A673 (cell line): ENCODE data around the gene DEFB127. TPM values are rescaled to one million over a fixed set of nuclear protein-coding genes. Genes with fewer than 3 reads are reported as not detected.
"Not testable (repeated sequence)": the region's sequence is repeated elsewhere in the genome, so short reads cannot be mapped to it uniquely, and the experiment has no call there.

ENCODE experiments used
- Bru-seq: library from RNA; stranded (reverse); fragments of 400-500 nt; gene quantifications from one replicate; lab custom pipeline; 2021; lab: Mats Ljungman, UMichigan
- BruChase-seq, 2 experiments: library from RNA; stranded (reverse); fragments of 400-500 nt; gene quantifications; one replicate each; lab custom pipeline; 2021; lab: Mats Ljungman, UMichigan
- BruUV-seq: library from RNA; stranded (reverse); fragments of 400-500 nt; replicated peaks from 2 replicates; lab custom pipeline; 2021; lab: Mats Ljungman, UMichigan
- CTCF ChIA-PET: fragments of 300-600 bp; sonication (Branson Sonifier 250); formaldehyde crosslinking; loops from one replicate; lab custom pipeline; 2022; ENCODE audit warnings: antibody characterized with exemption; lab: Charles Lee
- POLR2A ChIA-PET: fragments of 300-600 bp; sonication (Branson Sonifier 250); formaldehyde crosslinking; loops from one replicate; lab custom pipeline; 2022; ENCODE audit warnings: antibody characterized with exemption; ENCODE audit not compliant: low non-redundant PET; lab: Charles Lee
- DNase-seq: peaks from one replicate; pipeline ENCODE4 v3.0.0-alpha.2; 2015; ENCODE audit warnings: low spot score
- H3K27ac ChIP-seq: fragments of 200-600 bp; sonication (generic); 2 replicates; pipeline ENCODE4 v1.5.1; 2016; ENCODE audit warnings: mixed run types, low read depth, mild to moderate bottlenecking, mixed read lengths, antibody characterized with exemption, low read length; ENCODE audit not compliant: poor library complexity, severe bottlenecking
- H3K27me3 ChIP-seq: fragments of 200-600 bp; sonication (generic); replicated peaks from 2 replicates; pipeline ENCODE4 v1.6.1; 2017; ENCODE audit warnings: mixed run types, low read depth, mild to moderate bottlenecking, mixed read lengths, antibody characterized with exemption, low read length; ENCODE audit not compliant: insufficient read depth, poor library complexity
- H3K36me3 ChIP-seq: fragments of 200-600 bp; sonication (generic); 2 replicates; pipeline ENCODE4 v1.6.1; 2016; ENCODE audit warnings: mixed run types, mild to moderate bottlenecking, mixed read lengths, antibody characterized with exemption, low read length; ENCODE audit not compliant: insufficient read depth, poor library complexity, severe bottlenecking
- H3K4me1 ChIP-seq: fragments of 200-600 bp; sonication (generic); 2 replicates; pipeline ENCODE4 v1.6.1; 2017; ENCODE audit warnings: mixed run types, mild to moderate bottlenecking, mixed read lengths, antibody characterized with exemption, low read length; ENCODE audit not compliant: insufficient read depth, poor library complexity, severe bottlenecking
- H3K4me3 ChIP-seq: fragments of 200-600 bp; sonication (generic); 2 replicates; pipeline ENCODE4 v1.5.1; 2016; ENCODE audit warnings: low read depth, mixed run types, mild to moderate bottlenecking, mixed read lengths, low read length; ENCODE audit not compliant: poor library complexity, severe bottlenecking
- H3K9me3 ChIP-seq: fragments of 200-600 bp; sonication (generic); 2 replicates; pipeline ENCODE4 v1.6.1; 2016; ENCODE audit warnings: mixed run types, low read depth, mild to moderate bottlenecking, mixed read lengths, antibody characterized with exemption, low read length; ENCODE audit not compliant: poor library complexity, severe bottlenecking
- CTCF ChIP-seq: fragments of 300-800, 200-600 bp; sonication (generic); conservative IDR thresholded peaks from 2 replicates; pipeline ENCODE4 v1.5.1; 2017; ENCODE audit warnings: low read depth, mild to moderate bottlenecking, antibody characterized with exemption, low read length, moderate library complexity, mixed read lengths
- EZH2 ChIP-seq: fragments of 200-600 bp; sonication (generic); IDR thresholded peaks from 2 replicates; pipeline ENCODE4 v1.6.1; 2017; ENCODE audit warnings: borderline replicate concordance, low read depth, mild to moderate bottlenecking, mixed read lengths, antibody characterized with exemption, low read length; ENCODE audit not compliant: poor library complexity, severe bottlenecking
- intact Hi-C: fragments of 100-400 bp; cut with micrococcal nuclease; formaldehyde crosslinking; loops from one replicate; pipeline ENCODE4 v1.10.0; 2022; ENCODE audit not compliant: unreplicated experiment
- long read RNA-seq: library from polyadenylated mRNA; stranded (forward); transcript quantifications from one replicate; pipeline ENCODE4 v2.0.0, GENCODE V29; 2022
- total RNA-seq: library from RNA; stranded (reverse); gene quantifications from 2 replicates; pipeline ENCODE4 v1.2.3, GENCODE V29; 2021

The DEFB127 gene
- total RNA-seq (not detected in 2 replicates), Bru-seq, nascent RNA (not detected), BruChase-seq, experiment 1, labeled RNA remaining after a 2-hour chase (not detected), BruChase-seq, experiment 2, labeled RNA remaining after a 6-hour chase (not detected)
- long read RNA-seq, result 0 reads

GRCh38 chr20:157154-157553 lies at the start of gene DEFB127:
DEFB127 (plus strand) TSS chr20:157454; CDS start chr20:157545, 91 bp downstream.
- no peak for TF ChIP-seq CTCF
- no peak for TF ChIP-seq EZH2
- Histone ChIP-seq H3K4me1 (no peaks in the 10 kb centered on the region), H3K27ac (no peak within 1 kb of the TSS), H3K27me3 (peaks cover 27% of the 10 kb centered on the region), H3K36me3 (no peaks in the 10 kb centered on the region), H3K9me3 (no peaks in the 10 kb centered on the region), H3K4me3 (no peak within 1 kb of the TSS)
- BruUV-seq, result no TSS peak
- ChIA-PET CTCF (no interaction called here), POLR2A (no interaction called here)
- no peak for DNase-seq
- intact Hi-C loops, result no loop called here

- H3K9me3 ChIP-seq, result no peaks in the 10 kb centered on the region
- H3K4me1 ChIP-seq, result no peaks in the 10 kb centered on the region
- TF ChIP-seq EZH2 (no peak), CTCF (no peak)
- H3K27me3 ChIP-seq, result peaks cover 38% of the 10 kb centered on the region
- POLR2A ChIA-PET, result no interaction called here
- H3K4me3 ChIP-seq, result no peak overlapping the region
- DNase-seq, result no peak
- H3K36me3 ChIP-seq, result no peaks in the 10 kb centered on the region
- no TSS peak for BruUV-seq
- no peak overlapping the region for H3K27ac ChIP-seq
- intact Hi-C loops, result no loop called here
- CTCF ChIA-PET, result no interaction called here
Observed at GRCh38 chr20:112396-112795, 44.9 kb upstream of the DEFB127 start.

- POLR2A ChIA-PET, result no interaction called here
- Histone ChIP-seq H3K36me3 (no peaks in the 10 kb centered on the region), H3K4me3 (no peak overlapping the region), H3K4me1 (no peaks in the 10 kb centered on the region), H3K27ac (no peak overlapping the region), H3K9me3 (no peaks in the 10 kb centered on the region), H3K27me3 (peaks cover 54% of the 10 kb centered on the region)
- intact Hi-C loops, result no loop called here
- TF ChIP-seq CTCF, result no peak
- no peak for TF ChIP-seq EZH2
- DNase-seq, result no peak
- BruUV-seq, result no TSS peak
- CTCF ChIA-PET, result no interaction called here
Observed at GRCh38 chr20:117518-117917, 39.7 kb upstream of the DEFB127 start.

- H3K36me3 ChIP-seq, H3K9me3 ChIP-seq, POLR2A ChIA-PET, CTCF ChIA-PET, intact Hi-C loops, H3K4me1 ChIP-seq, H3K27me3 ChIP-seq, BruUV-seq, H3K27ac ChIP-seq: not testable (repeated sequence)
- peak; percentile 13 for DNase-seq
- H3K4me3 ChIP-seq, result peak overlapping the region; percentile 23
Observed at GRCh38 chr20:129786-130323, 27.4 kb upstream of the DEFB127 start.
